IPS-18c (cell line): Measurements from ENCODE around the gene KCTD8.

Source experiments
- H3K4me3 ChIP-seq: 2 replicates; pipeline ENCODE4 v1.7.0; 2013; ENCODE audit warnings: low read depth, mild to moderate bottlenecking, low read length, moderate library complexity; ENCODE audit not compliant: insufficient read depth
- H3K9me3 ChIP-seq: one replicate; pipeline ENCODE4 v1.6.1; 2013; ENCODE audit warnings: mild to moderate bottlenecking, low read length, moderate library complexity; ENCODE audit not compliant: control insufficient read depth, insufficient read depth

Gene KCTD8

DNA sequence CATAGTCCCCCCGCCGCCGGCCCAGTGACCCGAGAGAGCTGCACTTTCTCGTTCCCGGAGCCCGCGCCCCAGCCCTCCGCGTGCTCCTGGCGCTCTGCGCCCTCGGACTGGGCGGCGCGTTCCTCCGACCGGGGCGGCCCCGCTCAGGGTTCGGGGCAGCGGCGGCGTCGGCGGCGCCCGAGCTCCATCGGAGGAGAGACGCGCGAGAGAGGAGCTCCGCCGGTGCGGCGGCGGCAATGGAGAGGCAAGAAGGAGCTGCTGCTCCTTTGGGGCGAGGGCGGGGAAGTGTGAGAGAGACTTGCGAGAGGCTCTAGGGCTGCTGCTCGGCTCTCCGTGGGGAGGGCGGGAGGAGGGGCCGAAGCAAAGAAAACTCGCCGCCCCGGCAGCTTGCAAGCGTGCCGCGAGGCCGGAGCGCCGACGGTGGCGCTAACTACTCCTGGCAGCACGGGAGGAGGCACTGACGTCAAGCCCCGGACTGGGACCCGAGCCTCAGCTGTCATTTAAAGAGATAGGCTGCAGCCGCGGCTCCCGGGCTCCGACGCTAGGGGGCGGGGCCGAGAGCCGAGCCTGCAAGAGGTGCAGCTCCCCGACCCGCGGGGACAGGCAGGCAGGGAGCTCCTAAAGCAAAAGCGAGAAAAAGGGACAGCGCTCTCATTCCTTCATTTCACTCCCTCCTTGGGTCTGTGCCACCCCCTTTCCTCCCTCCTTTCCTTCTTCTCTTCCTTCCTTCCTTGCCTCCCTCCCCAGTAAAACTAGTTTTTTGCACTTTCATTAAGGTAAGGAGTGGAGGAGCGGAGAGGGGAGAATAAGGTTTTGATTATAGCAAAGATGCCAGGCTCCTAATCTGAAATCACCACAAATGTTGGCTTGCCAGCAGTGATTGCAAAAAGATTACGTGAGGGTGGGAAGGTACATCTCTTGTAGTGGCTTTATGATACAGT, at the start of gene KCTD8:
Gene KCTD8 (minus strand): TSS at position 289 of the 941 bp plus-strand sequence.
- H3K4me3 ChIP-seq = peak within 1 kb of the TSS; percentile 72
- no peaks in the 10 kb centered on the region for H3K9me3 ChIP-seq

DNA sequence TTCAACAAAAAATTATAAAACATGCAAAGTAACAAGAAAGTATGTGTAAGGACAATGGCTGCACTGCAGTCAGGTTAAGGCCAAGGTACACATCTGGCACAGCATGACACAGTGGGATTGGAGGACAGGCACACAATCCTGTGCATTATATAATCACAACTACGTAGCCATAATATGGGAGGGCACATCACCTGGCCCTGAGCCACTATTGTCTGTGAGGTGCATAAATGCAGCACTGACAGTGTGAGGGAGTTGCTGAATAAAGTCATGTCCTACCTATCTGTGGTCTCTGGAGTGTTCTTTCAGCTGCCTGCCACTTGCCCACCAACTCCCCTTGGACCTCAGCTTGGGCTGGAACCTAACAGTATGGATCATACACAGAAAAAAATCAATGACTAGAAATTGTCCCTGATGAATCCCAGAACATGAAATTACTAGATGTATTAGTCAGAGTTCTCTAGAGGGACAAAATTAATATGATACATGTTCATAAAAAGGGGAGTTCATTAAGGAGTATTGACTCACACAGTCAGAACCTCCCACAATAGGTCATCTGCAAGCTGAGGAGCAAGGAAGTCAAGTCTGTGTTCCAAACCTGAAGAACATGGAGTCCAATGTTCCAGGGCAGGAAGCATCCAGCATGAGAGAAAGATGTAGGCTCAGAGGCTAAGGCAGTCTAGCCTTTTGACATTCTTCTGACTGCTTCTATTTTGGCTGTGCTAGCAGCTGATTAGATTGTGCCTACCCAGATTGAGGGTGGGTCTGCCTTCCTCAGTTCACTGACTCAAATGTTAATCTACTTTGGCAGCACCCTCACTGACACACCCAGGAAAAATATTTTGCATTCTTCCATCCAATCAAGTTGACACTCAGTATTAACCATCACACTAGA, 46.4 kb upstream of the KCTD8 start:
- no peak overlapping the region for H3K4me3 ChIP-seq
- H3K9me3 ChIP-seq = no peaks in the 10 kb centered on the region

DNA sequence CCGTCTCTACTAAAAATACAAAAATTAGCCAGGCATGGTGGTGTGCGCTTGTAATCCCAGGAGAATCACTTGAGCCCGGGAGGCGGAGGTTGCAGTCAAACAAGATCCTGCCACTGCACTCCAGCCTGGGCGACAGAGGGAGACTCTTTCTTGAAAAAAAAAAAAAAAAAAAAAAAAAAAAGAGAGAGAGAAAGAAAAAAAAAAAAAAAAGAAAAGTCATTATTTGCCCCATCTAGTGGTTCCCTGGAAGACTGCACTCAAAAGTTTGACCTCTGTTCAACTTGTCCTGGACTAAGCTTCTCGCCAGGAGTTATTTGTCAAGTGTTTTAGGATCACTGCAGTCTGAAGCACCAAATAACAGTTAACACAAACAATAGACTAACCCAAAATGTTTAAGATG, 45.3 kb upstream of the KCTD8 start:
- no peak overlapping the region for H3K4me3 ChIP-seq
- H3K9me3 ChIP-seq = no peaks in the 10 kb centered on the region

DNA sequence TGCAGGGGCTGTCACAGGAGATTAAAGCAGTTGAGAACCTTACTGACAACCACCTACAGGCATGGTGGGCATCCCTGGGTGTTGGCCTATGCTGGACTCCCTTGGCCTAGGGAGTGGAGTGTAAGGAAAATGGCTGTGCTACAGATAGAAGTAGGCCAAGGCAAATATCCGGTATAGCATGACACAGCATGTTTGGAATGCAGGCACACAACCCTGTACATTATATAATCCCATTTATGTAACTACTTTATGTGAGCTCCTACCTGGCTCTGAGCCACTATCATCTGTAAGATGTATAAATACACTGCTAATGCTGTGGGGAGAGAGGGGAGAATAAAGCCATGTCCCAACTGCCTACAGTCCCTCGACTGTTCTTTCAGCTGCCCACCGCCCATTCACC, 38.7 kb upstream of the KCTD8 start:
- no peak overlapping the region for H3K4me3 ChIP-seq
- H3K9me3 ChIP-seq = peaks cover 5% of the 10 kb centered on the region

DNA sequence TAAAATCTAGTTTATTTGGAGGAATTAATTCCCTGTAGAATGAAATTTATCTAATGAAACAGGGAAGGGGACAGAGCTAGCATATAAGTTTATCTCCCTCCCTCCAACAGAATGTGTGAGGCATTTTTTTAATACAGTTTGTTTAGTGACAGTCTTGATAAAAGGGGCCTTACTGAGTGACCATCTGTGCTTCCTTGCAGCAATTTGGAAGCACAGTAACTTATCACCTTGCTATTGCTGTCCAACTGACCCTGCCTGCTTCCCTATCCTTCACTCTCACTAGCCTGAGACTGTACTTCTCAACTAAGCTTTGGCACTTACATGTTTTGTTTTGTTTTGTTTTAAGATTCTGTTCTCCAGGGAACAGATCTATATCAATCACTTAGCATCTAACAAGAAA, 31.1 kb upstream of the KCTD8 start:
- Histone ChIP-seq H3K9me3 (no peaks in the 10 kb centered on the region), H3K4me3 (no peak overlapping the region)

DNA sequence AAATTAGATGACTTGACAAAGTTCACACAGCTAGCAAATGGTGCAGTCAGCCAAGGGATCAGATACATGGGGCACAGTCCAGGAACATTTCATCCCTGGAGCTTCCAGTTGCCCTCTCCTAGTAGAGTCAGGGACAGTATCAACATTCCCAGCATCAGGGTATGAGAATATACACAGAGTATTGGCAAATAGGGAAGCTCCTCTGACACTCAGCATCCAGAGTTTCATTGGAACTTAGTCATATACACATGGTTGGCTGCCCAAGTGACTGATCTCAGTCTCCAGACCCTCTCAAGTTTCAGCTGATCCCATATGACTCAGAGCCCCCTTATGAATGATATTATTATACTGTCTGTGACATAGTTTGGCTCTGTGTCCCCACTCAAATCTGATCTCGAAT, 13.7 kb upstream of the KCTD8 start:
- no peak overlapping the region for H3K4me3 ChIP-seq
- no peaks in the 10 kb centered on the region for H3K9me3 ChIP-seq

DNA sequence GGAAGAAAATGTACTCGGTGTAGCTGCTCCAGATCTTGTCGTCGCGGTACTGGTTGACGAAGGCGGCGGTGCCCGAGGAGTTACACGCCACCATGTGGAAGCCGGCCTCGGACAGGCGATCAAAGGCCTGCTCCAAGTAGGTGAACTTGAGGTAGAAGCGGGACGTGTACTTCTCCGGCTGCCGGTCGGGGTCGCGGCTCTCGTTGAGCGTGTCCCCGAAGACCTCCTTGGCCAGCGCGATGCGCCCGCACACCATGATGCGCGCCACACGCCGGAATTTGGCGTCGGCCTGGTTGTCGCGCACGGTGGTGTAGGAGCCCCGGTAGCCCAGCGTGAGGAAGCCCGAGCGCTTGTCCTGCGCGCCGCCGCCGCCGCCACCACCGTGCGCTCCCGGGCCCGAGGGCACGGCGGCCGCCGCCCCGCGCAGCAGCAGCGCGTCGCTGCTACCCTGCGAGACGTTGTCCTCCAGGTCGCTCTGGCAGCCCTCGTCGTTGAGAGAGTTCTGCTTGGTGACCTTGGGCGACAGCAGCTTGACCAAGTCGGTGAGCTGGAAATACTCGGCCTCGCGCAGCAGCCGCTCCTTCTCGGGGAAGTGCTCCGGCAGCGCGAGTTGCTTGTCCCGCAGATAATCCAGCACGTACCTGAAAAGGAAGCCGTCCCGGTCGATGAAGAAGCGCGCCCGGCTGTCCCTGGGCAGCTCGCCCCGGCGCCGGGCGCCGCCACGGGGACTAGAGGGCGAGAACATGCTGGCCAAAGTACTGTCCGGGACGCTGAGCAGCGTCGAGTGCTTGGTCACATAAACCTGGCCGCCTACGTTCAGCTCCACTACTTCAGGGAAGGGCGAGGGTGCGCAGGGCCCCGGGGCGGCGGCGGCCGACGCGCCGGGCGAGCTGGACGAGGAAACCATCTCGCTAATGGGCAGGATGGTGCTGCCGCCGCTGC, 775 bp downstream of the KCTD8 start:
- Histone ChIP-seq H3K4me3 (peak overlapping the region; percentile 72), H3K9me3 (no peaks in the 10 kb centered on the region)

DNA sequence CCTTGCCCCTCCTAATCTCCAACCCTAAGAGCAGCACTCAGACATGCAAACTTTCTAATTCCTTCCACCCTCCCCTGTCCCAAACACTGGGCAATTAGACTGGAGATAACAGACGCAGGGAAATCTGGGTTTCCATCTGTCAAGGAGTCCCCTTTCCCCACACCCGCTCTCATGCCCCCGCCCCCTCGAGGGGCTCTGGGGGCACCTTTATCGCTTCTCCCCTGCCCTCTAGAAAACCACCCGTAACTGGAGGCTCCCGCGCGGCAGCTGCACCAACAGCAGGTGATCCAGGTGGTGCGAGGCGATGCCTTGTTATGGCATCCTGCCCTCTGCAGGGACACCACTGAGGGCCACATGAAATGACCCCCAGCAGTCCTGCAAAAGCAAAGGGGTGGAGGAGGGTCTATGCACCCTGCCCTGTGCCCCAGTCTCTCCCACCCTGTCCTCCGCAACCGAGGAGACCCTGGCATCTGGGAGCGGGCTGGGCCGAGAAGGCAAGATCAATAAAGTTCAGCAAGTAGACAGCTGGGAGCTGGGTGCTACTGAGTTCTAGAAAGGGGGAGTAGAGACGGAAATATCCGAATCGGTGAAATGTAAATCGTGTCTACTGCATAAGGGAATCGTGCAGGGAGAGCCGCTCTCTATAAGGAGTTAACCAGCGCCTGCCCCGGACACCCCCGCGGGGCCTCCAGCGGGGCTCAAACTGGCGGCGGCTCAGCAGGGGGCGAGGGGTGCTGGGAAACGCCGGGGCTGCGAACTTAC, 1.6 kb downstream of the KCTD8 start:
- peak overlapping the region; percentile 72 for H3K4me3 ChIP-seq
- H3K9me3 ChIP-seq = no peaks in the 10 kb centered on the region

DNA sequence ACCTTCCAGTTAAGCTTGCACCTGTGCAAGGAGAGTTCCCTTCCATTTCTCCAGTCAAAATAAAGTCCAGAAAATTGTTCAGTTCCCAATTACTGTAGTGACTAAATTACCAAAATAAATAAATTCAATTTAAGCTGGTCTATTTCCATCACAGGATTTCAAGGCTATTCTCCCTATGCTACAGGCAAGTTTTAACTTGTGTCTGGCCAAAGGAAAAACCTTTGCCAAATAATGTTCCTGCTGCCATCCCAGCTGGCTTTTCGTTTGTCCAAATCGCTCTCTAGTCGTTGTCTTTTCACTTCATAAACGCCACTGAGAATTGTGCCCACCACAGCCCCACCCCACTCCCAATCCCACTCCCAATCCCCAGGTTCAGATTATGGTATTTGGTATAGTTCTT, 2.4 kb downstream of the KCTD8 start:
- Histone ChIP-seq H3K4me3 (peak overlapping the region; percentile 72), H3K9me3 (no peaks in the 10 kb centered on the region)

DNA sequence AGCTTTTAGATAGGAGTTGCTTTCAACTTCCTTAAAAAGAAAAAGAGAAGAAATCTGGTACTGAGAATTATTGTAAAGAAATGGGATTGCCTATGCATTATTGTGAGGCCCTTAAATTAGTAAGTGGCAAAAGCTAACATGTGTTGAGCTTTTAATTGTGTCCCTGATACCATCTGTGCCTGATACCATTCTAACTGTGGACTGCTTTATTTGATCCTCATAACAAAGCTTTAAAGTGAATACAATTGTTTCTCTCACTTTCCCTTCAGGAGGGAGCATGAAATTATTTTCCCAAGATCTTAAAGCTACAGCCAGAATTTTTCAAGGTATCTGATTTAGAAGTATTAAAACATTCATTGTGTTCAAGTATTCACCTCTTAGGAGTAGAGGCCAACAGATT, 9.9 kb downstream of the KCTD8 start:
- H3K4me3 ChIP-seq = no peak overlapping the region
- no peaks in the 10 kb centered on the region for H3K9me3 ChIP-seq

DNA sequence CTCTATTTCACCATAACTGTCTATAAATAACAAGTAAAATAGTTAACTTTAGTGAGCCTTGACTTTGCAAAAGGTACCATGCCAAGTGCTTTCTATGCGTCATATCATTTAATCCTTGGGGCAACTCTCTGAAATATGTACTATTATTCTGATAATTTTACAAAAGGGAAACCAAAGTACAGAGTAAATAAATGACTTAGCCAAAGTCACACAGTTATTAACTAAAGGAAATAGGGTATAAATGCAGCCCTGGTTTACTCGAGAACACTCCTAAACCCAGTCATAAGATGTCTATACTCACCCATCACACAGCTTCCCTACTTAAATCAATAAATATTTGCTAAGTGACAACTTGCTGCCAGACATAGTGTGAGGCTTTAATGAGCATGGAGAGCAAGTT, 14.4 kb downstream of the KCTD8 start:
- H3K4me3 ChIP-seq = no peak overlapping the region
- H3K9me3 ChIP-seq = no peaks in the 10 kb centered on the region

DNA sequence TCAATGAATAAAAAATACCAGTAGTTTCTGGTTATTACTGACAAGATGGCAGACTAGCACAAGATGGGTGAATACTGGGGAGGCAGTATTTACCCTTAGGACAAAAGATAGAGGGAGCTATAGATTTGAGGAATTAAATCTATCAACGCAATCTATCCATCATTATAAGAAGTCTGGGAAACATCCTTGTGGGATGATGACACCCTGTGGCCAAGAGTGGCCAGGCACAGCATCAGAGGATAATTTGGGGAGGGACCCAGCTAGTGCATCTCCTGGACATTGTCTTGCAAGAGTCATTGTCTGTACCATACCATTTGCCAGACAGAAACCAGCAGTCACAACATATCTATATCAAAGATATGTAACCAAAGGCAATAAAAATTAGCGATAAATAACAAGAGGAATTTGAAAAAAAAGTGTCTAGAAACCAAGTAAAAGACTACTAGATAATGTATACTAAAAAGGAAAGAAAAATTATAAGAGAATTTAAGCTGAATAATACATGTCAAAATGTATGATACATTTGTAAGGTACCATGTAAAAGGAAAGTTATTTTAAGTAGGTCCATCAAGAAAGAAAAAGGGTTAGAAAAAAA, 22.9 kb downstream of the KCTD8 start:
- no peaks in the 10 kb centered on the region for H3K9me3 ChIP-seq
- no peak overlapping the region for H3K4me3 ChIP-seq

DNA sequence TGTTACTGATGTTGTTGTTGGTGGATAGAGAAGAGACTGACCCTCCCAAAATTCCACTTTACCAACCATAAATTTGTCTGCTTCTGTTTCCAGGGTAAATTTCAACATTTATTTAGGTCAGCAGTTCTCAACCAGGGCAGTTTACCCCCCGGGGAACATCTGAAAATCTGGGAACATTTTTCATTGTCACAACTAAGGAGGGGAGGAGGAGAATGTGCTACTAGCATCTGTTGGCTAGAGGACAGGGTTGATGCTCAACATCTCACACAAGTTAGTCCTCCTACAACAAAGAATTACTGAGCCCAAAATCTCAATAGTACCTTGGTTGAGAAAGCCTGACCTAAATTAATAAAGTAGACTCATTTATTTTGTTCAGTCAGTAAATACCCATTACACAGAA, 25.7 kb downstream of the KCTD8 start:
- Histone ChIP-seq H3K4me3 (no peak overlapping the region), H3K9me3 (no peaks in the 10 kb centered on the region)

DNA sequence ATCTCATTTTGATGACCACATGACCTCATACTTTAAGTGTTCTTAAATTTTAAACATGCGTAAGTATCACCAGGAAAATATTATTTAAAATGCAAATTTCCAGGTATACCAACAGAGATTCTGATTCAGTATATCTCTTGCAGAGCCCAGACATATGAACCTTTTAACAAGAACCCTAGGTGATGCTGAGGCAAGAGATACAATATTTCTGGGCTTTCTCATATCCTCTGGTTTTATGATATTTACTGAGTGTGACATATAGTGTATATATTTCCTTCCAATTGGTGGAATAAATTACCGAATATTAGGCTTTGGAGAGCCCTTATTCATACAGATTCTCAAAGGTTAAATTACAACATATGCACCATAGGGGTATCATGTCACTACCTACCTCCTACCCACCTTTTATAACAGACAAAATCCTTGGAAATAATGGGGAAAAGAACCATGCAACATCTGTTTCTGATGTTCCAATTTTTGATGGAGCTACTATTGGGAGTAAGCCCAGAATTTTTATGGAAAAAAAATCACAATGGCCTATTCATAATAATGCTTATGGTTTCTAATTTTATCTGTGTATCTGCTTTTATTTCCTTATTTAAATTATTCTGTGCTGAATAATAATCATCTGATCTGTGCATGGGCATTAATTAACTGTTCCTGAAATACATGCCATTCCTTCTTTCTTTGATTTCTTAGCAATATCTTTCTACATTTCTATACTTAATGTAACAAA, 27.1 kb downstream of the KCTD8 start:
- Histone ChIP-seq H3K4me3 (no peak overlapping the region), H3K9me3 (no peaks in the 10 kb centered on the region)

DNA sequence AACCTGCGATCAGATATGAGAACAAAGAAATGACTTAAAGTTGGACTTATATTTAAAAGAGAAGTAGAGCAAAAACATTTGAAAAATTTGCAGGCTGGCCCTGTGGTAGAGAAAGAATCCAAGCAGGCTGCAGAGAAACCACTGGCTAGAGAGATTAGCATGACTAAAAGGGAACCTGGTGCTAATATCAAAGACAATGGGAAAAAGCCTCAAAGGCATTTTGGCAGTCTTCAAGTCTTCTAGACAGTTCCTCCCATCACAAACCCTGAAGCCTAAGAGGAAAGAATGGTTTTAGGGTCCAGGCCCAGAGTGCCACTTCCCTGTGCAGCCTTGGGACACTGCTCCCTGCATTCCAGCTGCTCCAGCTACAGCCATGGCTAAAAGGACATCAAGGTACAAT, 33.4 kb downstream of the KCTD8 start:
- Histone ChIP-seq H3K4me3 (no peak overlapping the region), H3K9me3 (no peaks in the 10 kb centered on the region)
